ENCODE measurements around the gene OBSCN. TPM values are rescaled to one million over a fixed set of nuclear protein-coding genes. Genes with fewer than 3 reads are reported as not detected.

The OBSCN gene
- total RNA-seq, 1 experiment from 2014 or later = 5.6 TPM

- Mint-ChIP-seq H3K27ac (ENCODE audit: unreplicated experiment) (no peak overlapping the region), H3K4me3 (ENCODE audit: unreplicated experiment) (no peak overlapping the region), H3K4me1 (ENCODE audit: low read depth, unreplicated experiment) (no peaks in the 10 kb centered on the region), H3K27me3 (ENCODE audit: insufficient read depth, unreplicated experiment) (no peaks in the 10 kb centered on the region), H3K9me3 (ENCODE audit: unreplicated experiment) (peaks cover 65% of the 10 kb centered on the region), H3K36me3 (ENCODE audit: insufficient read depth, unreplicated experiment) (no peaks in the 10 kb centered on the region)
- TF ChIP-seq CTCF (IDR thresholded peaks at IDR 0.05; ENCODE audit: insufficient read depth in 1 of 2, low read depth in 1 of 2, low read length in 1 of 2, severe bottlenecking in 1 of 2, unreplicated experiment in 1 of 2) = no peak
- no peak for DNase-seq
- Histone ChIP-seq H3K4me1 (no peaks in the 10 kb centered on the region), H3K36me3 (ENCODE audit: control insufficient read depth, insufficient read depth, low read length) (no peaks in the 10 kb centered on the region), H3K27me3 (replicated peaks; ENCODE audit: control insufficient read depth, insufficient read depth, low read length) (no peaks in the 10 kb centered on the region; the same call in 1 of the 2 replicates), H3K9me3 (peaks cover 24% of the 10 kb centered on the region), H3K4me3 (ENCODE audit: low read depth, low read length) (no peak overlapping the region)
- ChIA-PET POLR2A (no interaction called here), CTCF (no interaction called here)
- BruUV-seq (replicated peaks) = no TSS peak
- intact Hi-C loops (cut with micrococcal nuclease; ENCODE audit: unreplicated experiment) = no loop called here
These were observed 92.1 kb downstream of the OBSCN start for GRCh38 chr1:228299901-228300300.

GRCh38 chr1:228302086-228302485 lies 94.2 kb downstream of the OBSCN start:
- TF ChIP-seq CTCF (IDR thresholded peaks at IDR 0.05; ENCODE audit: insufficient read depth in 1 of 2, low read depth in 1 of 2, low read length in 1 of 2, severe bottlenecking in 1 of 2, unreplicated experiment in 1 of 2) = no peak
- Mint-ChIP-seq H3K4me1 (ENCODE audit: low read depth, unreplicated experiment) (no peaks in the 10 kb centered on the region), H3K36me3 (ENCODE audit: insufficient read depth, unreplicated experiment) (no peaks in the 10 kb centered on the region), H3K4me3 (ENCODE audit: unreplicated experiment) (no peak overlapping the region), H3K9me3 (ENCODE audit: unreplicated experiment) (peaks cover 62% of the 10 kb centered on the region), H3K27ac (ENCODE audit: unreplicated experiment) (no peak overlapping the region), H3K27me3 (ENCODE audit: insufficient read depth, unreplicated experiment) (peaks cover 2% of the 10 kb centered on the region)
- Histone ChIP-seq H3K4me3 (ENCODE audit: low read depth, low read length) (no peak overlapping the region), H3K36me3 (ENCODE audit: control insufficient read depth, insufficient read depth, low read length) (no peaks in the 10 kb centered on the region), H3K4me1 (no peaks in the 10 kb centered on the region), H3K9me3 (peaks cover 24% of the 10 kb centered on the region), H3K27me3 (replicated peaks; ENCODE audit: control insufficient read depth, insufficient read depth, low read length) (no peaks in the 10 kb centered on the region; the same call in 1 of the 2 replicates)
- intact Hi-C loops (cut with micrococcal nuclease; ENCODE audit: unreplicated experiment) = no loop called here
- POLR2A ChIA-PET = no interaction called here
- no TSS peak for BruUV-seq (replicated peaks)
- no peak for DNase-seq
- CTCF ChIA-PET = no interaction called here

- H3K36me3 ChIP-seq (ENCODE audit: control insufficient read depth, insufficient read depth, low read length) = no peaks in the 10 kb centered on the region
- peaks cover 18% of the 10 kb centered on the region for H3K9me3 ChIP-seq
- Mint-ChIP-seq H3K27me3 (ENCODE audit: insufficient read depth, unreplicated experiment) (peaks cover 4% of the 10 kb centered on the region), H3K36me3 (ENCODE audit: insufficient read depth, unreplicated experiment) (no peaks in the 10 kb centered on the region), H3K9me3 (ENCODE audit: unreplicated experiment) (peaks cover 47% of the 10 kb centered on the region), H3K27ac (ENCODE audit: unreplicated experiment) (no peak overlapping the region), H3K4me3 (ENCODE audit: unreplicated experiment) (no peak overlapping the region), H3K4me1 (ENCODE audit: low read depth, unreplicated experiment) (no peaks in the 10 kb centered on the region)
- DNase-seq = peak in 1 of 2 experiments; percentile 20
- H3K27me3 ChIP-seq (replicated peaks; ENCODE audit: control insufficient read depth, insufficient read depth, low read length) = no peaks in the 10 kb centered on the region
- no TSS peak for BruUV-seq (replicated peaks)
- CTCF ChIA-PET = no interaction called here
- no peak overlapping the region for H3K4me3 ChIP-seq (ENCODE audit: low read depth, low read length)
- intact Hi-C loops (cut with micrococcal nuclease; ENCODE audit: unreplicated experiment) = no loop called here
- POLR2A ChIA-PET = no interaction called here
- TF ChIP-seq CTCF (IDR thresholded peaks at IDR 0.05; ENCODE audit: insufficient read depth in 1 of 2, low read depth in 1 of 2, low read length in 1 of 2, severe bottlenecking in 1 of 2, unreplicated experiment in 1 of 2) = no peak
- no peaks in the 10 kb centered on the region for H3K4me1 ChIP-seq
These were observed 95.8 kb downstream of the OBSCN start for GRCh38 chr1:228303596-228303995.
